GM12878 (cell line): ENCODE results near the gene CYP2A6. TPM values are rescaled to one million over a fixed set of nuclear protein-coding genes. Genes with fewer than 3 reads are reported as not detected.

Experiments
- CEBPB ChIP-seq, 2 experiments: fragments of 150-350 bp in 1 of 2; IDR thresholded peaks; 2 replicates each; pipeline ENCODE4 v1.6.1; 2012 to 2014; ENCODE audit warnings: low read depth in 2 of 2, low read length in 2 of 2, borderline replicate concordance in 1 of 2, inconsistent platforms in 1 of 2
- CUX1 ChIP-seq: IDR thresholded peaks from 2 replicates; pipeline ENCODE4 v1.6.1; 2012; ENCODE audit warnings: improper control_type of control experiment, low read depth, low read length; ENCODE audit not compliant: insufficient replicate concordance
- EZH2 ChIP-seq: IDR thresholded peaks from 2 replicates; pipeline ENCODE4 v1.6.1; 2012; ENCODE audit warnings: low read depth, mild to moderate bottlenecking, control low read depth, inconsistent platforms, low read length, borderline replicate concordance; ENCODE audit not compliant: control insufficient read depth
- HDAC6 ChIP-seq: fragments of 200-600 bp; sonication (generic); IDR thresholded peaks from one replicate; pipeline ENCODE4 v1.8.0; 2017; ENCODE audit warnings: antibody characterized with exemption; ENCODE audit not compliant: unreplicated experiment
- HDGF ChIP-seq: fragments of 450-650 bp; IDR thresholded peaks from 2 replicates; pipeline ENCODE4 v1.6.1; 2016; ENCODE audit warnings: antibody characterized with exemption
- MTA3 ChIP-seq: IDR thresholded peaks from 2 replicates; pipeline ENCODE4 v1.6.1; 2012; ENCODE audit warnings: low read length, inconsistent platforms, borderline replicate concordance
- NR2C1 ChIP-seq: fragments of 450-650 bp; IDR thresholded peaks from 2 replicates; pipeline ENCODE4 v1.6.1; 2017; ENCODE audit warnings: antibody characterized with exemption, mild to moderate bottlenecking, moderate library complexity
- RCOR1 ChIP-seq: conservative IDR thresholded peaks from 2 replicates; pipeline ENCODE4 v1.6.1; 2012; ENCODE audit warnings: low read depth, low read length, improper control_type of control experiment
- RELA ChIP-seq: fragments of 450-650 bp; IDR thresholded peaks from 2 replicates; pipeline ENCODE4 v1.8.0; 2014; ENCODE audit warnings: borderline replicate concordance; ENCODE audit not compliant: partially characterized antibody
- SMARCA5 ChIP-seq: fragments of 450-650 bp; IDR thresholded peaks from 2 replicates; pipeline ENCODE4 v1.6.1; 2017; ENCODE audit warnings: mild to moderate bottlenecking
- STAT3 ChIP-seq: IDR thresholded peaks from 2 replicates; pipeline ENCODE4 v1.6.1; 2011; ENCODE audit warnings: low read depth, low read length, improper control_type of control experiment
- YY1 ChIP-seq: IDR thresholded peaks from 2 replicates; pipeline ENCODE4 v1.6.1; 2011; ENCODE audit warnings: low read depth, mild to moderate bottlenecking, low read length
- ZBED1 ChIP-seq: IDR thresholded peaks from 2 replicates; pipeline ENCODE4 v1.6.1; 2016; ENCODE audit warnings: borderline replicate concordance
- ZBTB4 ChIP-seq: fragments of 450-650 bp; formaldehyde crosslinking; IDR thresholded peaks from 2 replicates; pipeline ENCODE4 v1.4.0; 2022; ENCODE audit warnings: mild to moderate bottlenecking, moderate library complexity
- ZNF24 ChIP-seq: fragments of 450-650 bp; IDR thresholded peaks from 2 replicates; pipeline ENCODE4 v1.6.1; 2017; ENCODE audit warnings: antibody characterized with exemption, mild to moderate bottlenecking
- ZNF274 ChIP-seq: IDR thresholded peaks from one replicate; pipeline ENCODE4 v1.8.0; 2011; ENCODE audit not compliant: insufficient read length, insufficient read depth
- ZNF687 ChIP-seq: fragments of 450-650 bp; IDR thresholded peaks from 2 replicates; pipeline ENCODE4 v1.6.1; 2017; ENCODE audit warnings: mild to moderate bottlenecking, moderate library complexity
- ZSCAN29 ChIP-seq: fragments of 450-650 bp; IDR thresholded peaks from 2 replicates; pipeline ENCODE4 v1.6.1; 2017; ENCODE audit warnings: mild to moderate bottlenecking, moderate library complexity
- polyA plus RNA-seq, 11 experiments: library from polyadenylated mRNA; depleted of rRNA in 4 of 11; unstranded in 6 of 11; stranded (reverse) in 5 of 11; fragments of >200 nt; fragmentation: Nextera tagmentation in 4 of 11; fragmentation: Illumina TruSeq in 1 of 11; extraction: Ambion mirVana in 4 of 11; extraction: Trizol in 1 of 11; gene quantifications; 1 replicate in 1 of 11; 2 replicates in 10 of 11; pipeline versions ENCODE4 v1.2.1 to v1.2.3, GENCODE V29; 2011 to 2016; ENCODE audit warnings: inconsistent platforms in 2 of 11, missing spikeins in 2 of 11, low read depth in 1 of 11
- total RNA-seq, 4 experiments: library from RNA; depleted of rRNA in 3 of 4; stranded (reverse); fragments of >200 nt in 3 of 4; fragmentation: Illumina TruSeq in 1 of 4; extraction: Trizol in 1 of 4; gene quantifications; 2 replicates each; pipeline versions ENCODE4 v1.2.1 to v1.2.3, GENCODE V29; 2013 to 2021

CYP2A6 gene
- total and polyA plus RNA-seq, 10 of the 15 experiments (the other 5 are each of a cell fraction or from before 2014, with no cell fraction given) = 0.97 TPM; not detected in 9

- TF ChIP-seq CUX1 = no peak
- peak; percentile 10 for TF ChIP-seq YY1
- TF ChIP-seq STAT3 = no peak
- no peak for TF ChIP-seq HDGF
- 0 out of 4 replicates have a peak, but pooled peaks of 1 of the 2 experiments have one; percentile 18 for TF ChIP-seq CEBPB (IDR thresholded peaks at IDR 0.05; ENCODE audit: borderline replicate concordance in 1 of 2, low read depth in 2 of 2, low read length in 2 of 2)
- TF ChIP-seq MTA3 = peak; percentile 45; the same call in 1 of the 2 replicates
- no peak for TF ChIP-seq ZNF274
- no peak for TF ChIP-seq HDAC6
- no peak for TF ChIP-seq EZH2
- TF ChIP-seq ZNF24 = no peak
- peak; percentile 22; the same call in 1 of the 2 replicates for TF ChIP-seq ZBED1
- no peak for TF ChIP-seq RELA
- no peak for TF ChIP-seq RCOR1
- no peak for TF ChIP-seq ZSCAN29
- no peak for TF ChIP-seq ZBTB4 (CRISPR knock-in tag)
- TF ChIP-seq SMARCA5 = 0 out of 2 replicates have a peak, but pooled peaks have one; percentile 75
- peak; percentile 82 for TF ChIP-seq ZNF687
- no peak for TF ChIP-seq NR2C1
Measured at GRCh38 chr19:40797963-40798682, 52.1 kb downstream of the CYP2A6 start (continued).
